ENCODE measurements around the gene ALX4. TPM values are rescaled to one million over a fixed set of nuclear protein-coding genes. Genes with fewer than 3 reads are reported as not detected.

Gene ALX4
- total and polyA plus RNA-seq, 9 of the 15 experiments (the other 6 are each of a cell fraction or from before 2014, with no cell fraction given): 0.07 to 1.2 (median 0.33) TPM

DNA sequence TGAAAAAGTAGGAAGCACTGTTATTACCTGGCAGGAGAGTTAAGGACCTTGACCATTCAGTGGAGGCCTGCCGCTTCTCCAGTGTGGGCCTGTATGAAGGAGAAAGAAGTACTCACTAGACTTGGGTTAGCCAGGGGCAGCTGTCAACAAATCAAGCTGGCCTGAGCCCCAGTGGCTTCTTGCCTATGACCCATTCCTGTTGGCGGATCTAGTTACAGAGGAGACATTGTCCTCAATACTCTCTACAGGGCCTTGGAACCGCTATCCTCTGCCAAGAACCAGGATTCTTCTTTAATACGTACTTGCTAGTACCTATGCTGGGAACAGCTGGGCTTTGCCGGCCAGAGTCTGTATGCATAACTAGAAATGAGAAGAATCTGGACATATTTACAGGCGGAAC lies 68.1 kb downstream of the ALX4 start:
- Histone ChIP-seq H3K36me3 (ENCODE audit: control insufficient read depth, insufficient read depth, low read length) (peaks cover 17% of the 10 kb centered on the region; the same call in 2 of the 3 replicates), H2AFZ (ENCODE audit: low read depth, low read length) (no peak overlapping the region), H3K4me2 (ENCODE audit: insufficient read depth, low read length) (no peak overlapping the region), H3K9me3 (replicated peaks; ENCODE audit: control insufficient read depth, insufficient read depth, low read depth, low read length) (no peaks in the 10 kb centered on the region), H3K27ac (ENCODE audit: extremely low read depth, low read depth, low read length) (no peak overlapping the region), H3K9ac (ENCODE audit: insufficient read depth in 1 of 2, low read depth in 2 of 2, low read length in 2 of 2) (no peak overlapping the region), H4K20me1 (replicated peaks; ENCODE audit: control insufficient read depth, insufficient read depth, low read length) (no peaks in the 10 kb centered on the region), H3K9me1 (ENCODE audit: control insufficient read depth, insufficient read depth, low read length) (no peaks in the 10 kb centered on the region), H3K4me1 (replicated peaks in 1 of 2; ENCODE audit: control insufficient read depth in 2 of 2, insufficient read depth in 2 of 2, low read length in 2 of 2) (peaks cover 5 to 11% of the 10 kb centered on the region in 2 experiments; a peak in 4 of 5 replicates), H3K79me2 (ENCODE audit: control insufficient read depth, insufficient read depth, low read length) (no peaks in the 10 kb centered on the region), H3K27me3 (ENCODE audit: control insufficient read depth in 2 of 2, insufficient read depth in 2 of 2, low read length in 2 of 2) (no peaks in the 10 kb centered on the region), H3K4me3 (no peak overlapping the region)
- in situ Hi-C loops (cut with MboI) (no loop called here), intact Hi-C loops (cut with micrococcal nuclease) (no loop called here)
- no peak for FAIRE-seq
- TF ChIP-seq, protein P1, sequence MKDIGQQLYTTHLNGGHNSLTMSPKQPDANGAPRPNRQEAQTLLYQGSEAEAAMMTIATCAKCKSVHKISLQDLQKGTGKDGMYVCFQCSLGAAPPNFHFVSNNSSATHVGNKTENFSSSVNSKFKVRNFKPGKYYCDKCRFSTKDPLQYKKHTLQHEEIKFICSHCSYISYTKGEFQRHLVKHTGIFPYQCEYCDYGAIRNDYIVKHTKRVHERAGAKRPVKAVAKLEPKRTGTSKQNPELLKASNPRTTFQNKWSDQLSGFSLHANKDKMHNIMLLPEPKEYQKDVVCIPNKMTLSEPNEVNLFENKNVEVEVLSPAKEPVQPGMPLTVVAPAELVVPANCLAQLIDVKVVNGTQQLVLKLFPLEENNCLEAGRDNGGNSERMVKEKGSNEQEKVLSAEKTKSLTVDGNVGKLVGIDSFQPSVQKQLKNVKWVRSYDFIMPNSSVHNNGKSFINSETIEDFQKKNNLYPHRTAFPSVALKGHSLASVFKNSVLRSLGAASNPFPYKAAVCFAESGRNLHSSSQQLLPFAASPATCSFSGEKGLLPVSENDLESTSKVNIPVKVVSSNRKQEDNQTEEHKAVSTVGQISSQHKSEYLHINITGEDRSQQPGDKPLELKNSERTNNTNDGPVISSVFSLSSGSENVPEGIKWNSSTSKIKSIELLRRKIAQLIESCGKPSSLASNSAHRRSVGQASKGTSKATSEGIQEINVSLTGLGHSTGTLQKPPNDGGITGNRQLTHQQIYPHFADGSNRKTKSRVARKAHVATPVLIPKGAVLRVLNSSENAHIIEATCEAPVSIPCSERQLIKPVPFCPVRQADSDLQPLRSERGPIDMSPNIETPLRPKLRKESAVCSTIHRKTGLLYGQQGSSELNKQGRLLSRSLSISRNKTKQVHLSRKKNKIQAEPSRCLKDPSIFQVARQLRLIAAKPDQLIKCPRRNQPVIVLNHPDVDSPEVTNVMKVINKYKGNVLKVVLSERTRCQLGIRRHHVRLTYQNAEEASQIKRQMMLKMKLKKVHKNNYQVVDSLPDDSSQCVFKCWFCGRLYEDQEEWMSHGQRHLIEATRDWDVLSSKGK (CRISPR knock-in tag; IDR thresholded peaks at IDR 0.05): no peak
- no peak for TF ChIP-seq ZNF280B (CRISPR knock-in tag; IDR thresholded peaks at IDR 0.05)
- TF ChIP-seq JUNB (CRISPR knock-in tag; conservative IDR thresholded peaks at IDR 0.05): no peak
- no peak for TF ChIP-seq ZC3H11A (IDR thresholded peaks at IDR 0.05; ENCODE audit: low read depth, low read length)
- TF ChIP-seq TRIM24 (IDR thresholded peaks at IDR 0.05): no peak
- ChIA-PET POLR2A (interaction anchor here (1.7 kb wide), 1 partner anchor 18 kb away, joined by 3 read pairs; no protein-coding TSS in a partner anchor), CTCF (ENCODE audit: low intra/inter-chr PET ratio) (no interaction called here)
- BruUV-seq (replicated peaks): no TSS peak
- DNase-seq (ENCODE audit: extremely low read depth in 1 of 4, low spot score in 3 of 4): no peak
- ATAC-seq: no peak
- 95% methylated on average over 6 of the region's 6 CpGs for WGBS (ENCODE audit: insufficient coverage, low coverage, missing lambda C conversion rate)
